Sigmoid colon (tissue), 7 donors: ENCODE data around the gene BMPER. TPM values are rescaled to one million over a fixed set of nuclear protein-coding genes. Genes with fewer than 3 reads are reported as not detected.

ENCODE experiments used
- DNase-seq: peaks from one replicate; pipeline ENCODE4 v3.0.0-alpha.2; 2019
- H3K27ac ChIP-seq, 4 donors: fragments of 200-600 bp; sonication (generic); one replicate each; pipeline ENCODE4 v1.5.1; 2016 to 2019; ENCODE audit warnings: mild to moderate bottlenecking in 1 of 4
- H3K27me3 ChIP-seq, 3 donors: fragments of 200-600 bp; sonication (generic); one replicate each; pipeline ENCODE4 v1.5.1; 2019; ENCODE audit warnings: mild to moderate bottlenecking in 1 of 3
- H3K36me3 ChIP-seq, 4 donors: fragments of 200-600 bp; sonication (generic); one replicate each; pipeline ENCODE4 v1.5.1; 2016 to 2019
- H3K4me1 ChIP-seq, 4 donors: fragments of 200-600 bp; sonication (generic); one replicate each; pipeline ENCODE4 v1.5.1; 2017 to 2019
- H3K4me3 ChIP-seq, 4 donors: fragments of 200-600 bp; sonication (generic); one replicate each; pipeline ENCODE4 v1.5.1; 2017 to 2019; ENCODE audit warnings: mild to moderate bottlenecking in 2 of 4, moderate library complexity in 1 of 4
- H3K9me3 ChIP-seq, 4 donors: fragments of 200-600 bp in 3 of 4; sonication (generic) in 3 of 4; one replicate each; pipeline versions ENCODE4 v1.5.1 to v1.6.1; 2013 to 2019
- CTCF ChIP-seq, 4 experiments: fragments of 450-650 bp in 3 of 4; fragments of 200-600 bp in 1 of 4; IDR thresholded peaks; one replicate each; pipeline ENCODE4 v1.5.1; 2016 to 2019; ENCODE audit warnings: antibody characterized with exemption in 4 of 4, mild to moderate bottlenecking in 3 of 4, moderate library complexity in 2 of 4
- EP300 ChIP-seq, 4 donors: sonication (generic); formaldehyde crosslinking; IDR thresholded peaks; one replicate each; pipeline ENCODE4 v1.6.1; 2017; ENCODE audit warnings: antibody characterized with exemption in 4 of 4
- POLR2A ChIP-seq, 2 donors: fragments of 450-650 bp; IDR thresholded peaks; one replicate each; pipeline ENCODE4 v1.6.1; 2016; ENCODE audit warnings: antibody characterized with exemption in 2 of 2, mild to moderate bottlenecking in 2 of 2, moderate library complexity in 2 of 2
- POLR2AphosphoS5 ChIP-seq, 4 donors: sonication (generic); formaldehyde crosslinking; IDR thresholded peaks; one replicate each; pipeline ENCODE4 v1.6.1; 2017; ENCODE audit warnings: antibody characterized with exemption in 4 of 4
- WGBS, 2 donors: extraction: QIAGEN DNeasy Blood & Tissue Kit; methylation state at CpG; one replicate each; pipeline ENCODE4 v1.1.7; 2013; 5-methylcytosine and 5-hydroxymethylcytosine counted together
- intact Hi-C: fragments of 100-400 bp; cut with DNase I; formaldehyde crosslinking; loops from one replicate; pipeline ENCODE4 v1.15.1; 2023
- polyA plus RNA-seq, 3 donors: library from polyadenylated mRNA; stranded (reverse); fragments of 200-250 nt; gene quantifications; one replicate each; pipeline ENCODE4 v1.2.3, GENCODE V29; 2013
- total RNA-seq, 4 donors: library from RNA; depleted of rRNA; stranded (reverse); fragments of >200 nt; gene quantifications; one replicate each; pipeline ENCODE4 v1.1.0, GENCODE V29; 2016
- donor health status: healthy with polysubstance abuse.
- donor health status: Bipolar disorder and iron deficiency.
- donor health status: healthy.

The BMPER gene
- total and polyA plus RNA-seq, 7 donors = 0.51 to 3.1 (median 1.6) TPM; not detected in 1

DNA sequence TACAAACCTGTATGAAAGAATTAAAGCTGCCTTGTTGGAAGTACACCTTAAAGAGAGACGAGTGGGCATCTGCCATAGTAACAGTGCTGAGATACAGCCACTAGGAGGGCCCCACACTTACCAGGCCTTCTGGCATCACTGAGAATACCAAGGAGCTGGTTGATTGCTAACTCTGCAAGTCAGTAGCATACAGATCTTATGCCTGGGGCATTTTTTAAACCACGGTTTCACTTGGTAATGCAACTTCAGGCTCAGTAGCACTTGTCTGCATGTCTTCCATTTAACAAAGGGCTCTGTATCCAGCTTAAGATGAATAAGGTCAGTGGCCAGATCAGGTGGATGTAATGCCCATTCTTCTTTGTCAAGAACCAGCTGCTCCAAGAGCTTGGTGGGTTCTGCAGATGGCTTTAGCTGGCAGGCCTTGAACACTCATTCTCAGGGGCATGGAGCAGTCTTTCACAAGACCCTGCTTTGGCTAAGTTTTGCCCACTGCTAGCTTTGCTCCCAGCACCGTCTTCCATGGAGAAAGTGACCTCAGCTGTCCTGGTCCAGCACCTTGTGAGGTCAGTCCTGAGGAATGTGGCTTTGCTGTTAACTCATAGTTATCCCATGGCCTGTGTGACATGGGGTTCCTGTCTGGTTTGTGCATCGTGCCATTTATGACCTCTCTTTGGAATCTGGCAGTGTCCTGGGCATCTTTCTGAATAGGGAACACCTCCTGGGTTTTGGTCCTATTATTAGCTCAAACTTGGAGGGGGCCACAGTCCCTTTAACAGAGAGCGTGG lies 68.1 kb downstream of the BMPER start:
- no peak for TF ChIP-seq POLR2A (IDR thresholded peaks at IDR 0.05)
- TF ChIP-seq CTCF (IDR thresholded peaks at IDR 0.05) = no peak
- TF ChIP-seq EP300 (IDR thresholded peaks at IDR 0.05) = no peak
- no peak for TF ChIP-seq POLR2AphosphoS5 (IDR thresholded peaks at IDR 0.05)
- no peak for DNase-seq
- no peaks in the 10 kb centered on the region for H3K9me3 ChIP-seq

DNA sequence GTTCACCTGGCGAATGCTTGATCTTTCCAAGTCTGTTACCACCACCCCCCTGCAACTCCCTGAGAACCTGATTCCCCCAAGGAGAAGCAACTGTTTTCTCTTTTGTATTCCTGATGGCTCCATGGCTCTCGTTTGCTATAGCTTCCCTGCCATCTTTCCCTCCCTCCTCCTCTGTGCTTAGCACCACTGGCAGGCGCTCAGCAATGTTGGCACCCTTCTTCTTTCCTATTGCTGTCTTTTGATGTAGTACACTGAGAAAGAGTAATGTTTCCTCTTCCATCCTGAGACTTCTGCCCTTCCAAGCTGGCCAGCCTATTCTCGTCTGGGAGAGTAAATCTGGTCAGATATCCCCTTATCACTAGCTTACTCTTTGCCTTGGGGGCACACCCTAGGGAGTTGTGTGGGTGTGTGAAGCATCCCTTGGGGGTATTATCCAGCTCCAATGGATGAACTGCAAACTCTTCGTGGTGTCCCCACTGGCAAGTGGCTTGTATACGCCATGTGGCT lies 74.0 kb downstream of the BMPER start:
- Histone ChIP-seq H3K27me3 (no peaks in the 10 kb centered on the region), H3K4me3 (no peak overlapping the region), H3K27ac (no peak overlapping the region), H3K36me3 (no peaks in the 10 kb centered on the region), H3K9me3 (no peaks in the 10 kb centered on the region), H3K4me1 (no peaks in the 10 kb centered on the region)
- 80 to 81% methylated on average over 6 of the region's 6 CpGs for WGBS, 2 donors
- DNase-seq = no peak
- no peak for TF ChIP-seq CTCF (IDR thresholded peaks at IDR 0.05)
- intact Hi-C loops = no loop called here

More for the DNA sequence above, 68.1 kb downstream of the BMPER start:
- no peak overlapping the region for H3K4me3 ChIP-seq
- WGBS, 2 donors = 75 to 78% methylated on average over 5 of the region's 5 CpGs
- H3K4me1 ChIP-seq = no peaks in the 10 kb centered on the region
- H3K36me3 ChIP-seq = no peaks in the 10 kb centered on the region
- no peak overlapping the region for H3K27ac ChIP-seq
- intact Hi-C loops = no loop called here
- H3K27me3 ChIP-seq = no peaks in the 10 kb centered on the region

DNA sequence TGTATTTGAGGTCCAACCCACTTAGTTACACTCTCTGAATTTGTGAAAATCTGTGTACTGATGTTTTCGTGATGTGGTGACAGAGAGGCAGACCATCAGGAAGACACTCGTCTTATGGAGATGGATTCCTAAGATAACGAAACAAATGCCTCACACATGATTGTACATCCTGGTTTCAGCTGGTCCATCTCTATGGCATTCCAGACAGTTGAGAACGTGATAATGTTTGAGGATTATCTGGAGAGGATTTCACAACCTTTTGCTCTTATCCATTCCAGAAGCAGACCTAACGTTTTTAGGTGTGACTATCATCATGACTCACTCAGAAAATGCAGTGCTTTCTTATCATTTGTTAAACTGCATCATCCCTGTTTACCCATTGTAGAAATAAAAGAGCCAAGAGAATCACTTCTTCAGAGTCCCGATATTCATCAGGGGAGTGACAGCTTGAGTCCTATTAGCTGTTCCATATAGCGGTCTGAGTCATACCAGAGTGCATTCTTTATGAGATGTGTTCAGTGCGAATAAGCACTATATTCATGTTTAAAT lies 74.5 kb downstream of the BMPER start:
- no peak overlapping the region for H3K27ac ChIP-seq
- no peaks in the 10 kb centered on the region for H3K36me3 ChIP-seq
- intact Hi-C loops = no loop called here
- no peak for TF ChIP-seq POLR2A (IDR thresholded peaks at IDR 0.05)
- no peak for TF ChIP-seq POLR2AphosphoS5 (IDR thresholded peaks at IDR 0.05)
- TF ChIP-seq CTCF (IDR thresholded peaks at IDR 0.05) = no peak
- no peak for TF ChIP-seq EP300 (IDR thresholded peaks at IDR 0.05)
- H3K4me1 ChIP-seq = no peaks in the 10 kb centered on the region
- 81 to 82% methylated on average over 8 of the region's 8 CpGs for WGBS, 2 donors
- H3K27me3 ChIP-seq = no peaks in the 10 kb centered on the region
- no peaks in the 10 kb centered on the region for H3K9me3 ChIP-seq
- H3K4me3 ChIP-seq = no peak overlapping the region
- no peak for DNase-seq

DNA sequence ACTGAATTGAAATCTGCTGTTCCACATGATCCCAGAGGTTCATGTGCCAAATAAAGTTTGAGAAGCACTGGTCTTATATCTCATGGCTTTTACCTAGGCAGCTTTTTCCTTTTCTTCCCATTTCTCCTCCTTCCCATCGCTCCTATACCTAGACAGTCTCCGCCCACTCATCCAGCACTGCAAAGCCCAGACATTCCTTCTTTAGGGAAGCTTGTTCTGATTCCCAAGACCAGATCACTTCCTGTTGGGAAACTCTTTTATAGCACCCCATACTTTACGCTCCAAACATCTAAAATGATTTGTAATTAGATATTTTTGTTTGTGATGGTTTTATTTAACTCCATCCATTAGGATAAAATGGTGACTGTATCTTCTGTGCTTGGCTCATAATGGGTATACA lies 75.9 kb downstream of the BMPER start:
- Histone ChIP-seq H3K4me3 (no peak overlapping the region), H3K27me3 (no peaks in the 10 kb centered on the region), H3K9me3 (no peaks in the 10 kb centered on the region), H3K36me3 (no peaks in the 10 kb centered on the region), H3K4me1 (no peaks in the 10 kb centered on the region), H3K27ac (no peak overlapping the region)
- TF ChIP-seq POLR2AphosphoS5 (IDR thresholded peaks at IDR 0.05) = no peak
- no peak for TF ChIP-seq CTCF (IDR thresholded peaks at IDR 0.05)
- TF ChIP-seq EP300 (IDR thresholded peaks at IDR 0.05) = no peak
- TF ChIP-seq POLR2A (IDR thresholded peaks at IDR 0.05) = no peak
- DNase-seq = no peak
- intact Hi-C loops = no loop called here
- WGBS, 2 donors = 68 to 79% methylated on average over 3 of the region's 3 CpGs
